Measurements from ENCODE around the gene SLC7A9.
"Not testable (repeated sequence)": the region's sequence is repeated elsewhere in the genome, so short reads cannot be mapped to it uniquely, and the experiment has no call there.

GRCh38 chr19:32782089-32782488 lies 87.5 kb downstream of the SLC7A9 start:
- not testable (repeated sequence) for TF ChIP-seq CTCF (IDR thresholded peaks at IDR 0.05; ENCODE audit: extremely low read depth in 1 of 2, insufficient read depth in 1 of 2, low read depth in 1 of 2, low read length in 2 of 2); EZH2 (IDR thresholded peaks at IDR 0.05; ENCODE audit: borderline replicate concordance, low read depth, low read length, severe bottlenecking); POLR2A (IDR thresholded peaks at IDR 0.05; ENCODE audit: low read depth, low read length); MAX (IDR thresholded peaks at IDR 0.05; ENCODE audit: insufficient read depth, insufficient read length); POLR2AphosphoS5 (IDR thresholded peaks at IDR 0.05; ENCODE audit: insufficient read depth, low read depth, low read length); FOS (IDR thresholded peaks at IDR 0.05; ENCODE audit: borderline replicate concordance, insufficient read depth, low read length)
